HCT116 (cell line): ENCODE data around the gene PTPRZ1. TPM values are rescaled to one million over a fixed set of nuclear protein-coding genes. Genes with fewer than 3 reads are reported as not detected.
A peak's percentile ranks its signal among the peaks of the same experiment; 100 is the strongest.

Experiments used
- ATAC-seq: fragments of 200-7000 bp; cut with Tn5 transposase; 2 replicates; pipeline ENCODE4 v1.9.1; 2020; ENCODE audit warnings: mild to moderate bottlenecking, moderate library complexity
- BruUV-seq: library from RNA; stranded (reverse); fragments of 400-500 nt; replicated peaks from 2 replicates; lab custom pipeline; 2021; lab: Mats Ljungman, UMichigan
- CTCF ChIA-PET: fragments of 300-600 bp; sonication (Branson Sonifier 250); formaldehyde crosslinking; loops from one replicate; lab custom pipeline; 2021; ENCODE audit warnings: antibody characterized with exemption; lab: Charles Lee
- POLR2A ChIA-PET: fragments of 300-600, 350-600 bp; sonication (Branson Sonifier 250); formaldehyde crosslinking; loops from one replicate; lab custom pipeline; 2021; ENCODE audit warnings: antibody characterized with exemption; lab: Charles Lee
- RAD21 ChIA-PET, 2 experiments: fragments of 300-600 bp; sonication (Branson Sonifier 250); formaldehyde crosslinking; loops; one replicate each; lab custom pipeline; 2023; ENCODE audit warnings: low total read pairs in 2 of 2; ENCODE audit not compliant: uncharacterized antibody in 2 of 2, unreplicated experiment in 2 of 2, low non-redundant PET in 1 of 2; lab: Charles Lee
- DNase-seq: peaks from one replicate; pipeline ENCODE4 v3.0.0-alpha.2; 2010; ENCODE audit warnings: low read depth, low spot score
- H2AFZ ChIP-seq: fragments of 200-600 bp; shearing (Covaris generic), sonication (generic); 2 replicates; pipeline ENCODE4 v1.6.1; 2017; ENCODE audit warnings: low read depth, mixed run types, mixed read lengths, antibody characterized with exemption, low read length; ENCODE audit not compliant: poor library complexity, severe bottlenecking
- H3K27ac ChIP-seq: 2 replicates; pipeline ENCODE4 v1.5.1; 2012; ENCODE audit warnings: low read depth, low read length
- H3K27me3 ChIP-seq: fragments of 200-600 bp; sonication (generic); 2 replicates; pipeline ENCODE4 v1.6.1; 2016; ENCODE audit warnings: mixed run types, low read length, mixed read lengths; ENCODE audit not compliant: insufficient read depth
- H3K36me3 ChIP-seq, 2 experiments: fragments of 200-500 bp in 1 of 2; fragments of 200-600 bp in 1 of 2; sonication (Bioruptor generic) in 1 of 2; sonication (generic) in 1 of 2; 2 replicates each; pipeline versions ENCODE4 v1.5.1 to v1.6.1; 2014 to 2016; ENCODE audit warnings: low read length in 2 of 2, inconsistent platforms in 1 of 2, mixed read lengths in 1 of 2, mixed run types in 1 of 2; ENCODE audit not compliant: insufficient read depth in 2 of 2, control insufficient read depth in 1 of 2
- H3K4me1 ChIP-seq, 2 experiments: fragments of 200-600 bp in 1 of 2; sonication (generic) in 1 of 2; 2 replicates each; pipeline versions ENCODE4 v1.5.1 to v1.6.1; 2012 to 2017; ENCODE audit warnings: low read length in 2 of 2, inconsistent platforms in 1 of 2, mild to moderate bottlenecking in 1 of 2, mixed read lengths in 1 of 2, mixed run types in 1 of 2, moderate library complexity in 1 of 2; ENCODE audit not compliant: insufficient read depth in 2 of 2, control insufficient read depth in 1 of 2
- H3K4me2 ChIP-seq: fragments of 200-600 bp; sonication (generic); 2 replicates; pipeline ENCODE4 v1.6.1; 2017; ENCODE audit warnings: mixed run types, low read length, mixed read lengths
- H3K4me3 ChIP-seq, 2 experiments: fragments of 200-600 bp in 1 of 2; sonication (generic) in 1 of 2; replicated peaks in 1 of 2; 2 replicates each; pipeline ENCODE4 v1.5.1; 2011 to 2016; ENCODE audit warnings: low read length in 2 of 2, control low read depth in 1 of 2, low read depth in 1 of 2, mild to moderate bottlenecking in 1 of 2, mixed read lengths in 1 of 2, mixed run types in 1 of 2
- H3K79me2 ChIP-seq: fragments of 200-600 bp; sonication (generic); 2 replicates; pipeline ENCODE4 v1.6.1; 2017; ENCODE audit warnings: mild to moderate bottlenecking, mixed run types, low read length, moderate library complexity, mixed read lengths; ENCODE audit not compliant: insufficient read depth
- H3K9ac ChIP-seq: fragments of 200-600 bp; sonication (generic); 2 replicates; pipeline ENCODE4 v1.6.1; 2016; ENCODE audit warnings: low read length, mixed read lengths
- H3K9me2 ChIP-seq: fragments of 200-600 bp; sonication (generic), shearing (Covaris generic); 2 replicates; pipeline ENCODE4 v1.6.1; 2017; ENCODE audit warnings: mixed run types, mild to moderate bottlenecking, moderate library complexity; ENCODE audit not compliant: insufficient read depth
- H3K9me3 ChIP-seq, 2 experiments: fragments of 200-500 bp in 1 of 2; fragments of 200-600 bp in 1 of 2; sonication (Bioruptor generic) in 1 of 2; sonication (generic) in 1 of 2; 2 replicates each; pipeline ENCODE4 v1.6.1; 2014 to 2017; ENCODE audit warnings: low read length in 2 of 2, mixed read lengths in 2 of 2, inconsistent platforms in 1 of 2, low read depth in 1 of 2, mild to moderate bottlenecking in 1 of 2, mixed run types in 1 of 2, moderate library complexity in 1 of 2; ENCODE audit not compliant: control insufficient read depth in 1 of 2, insufficient read depth in 1 of 2
- H4K20me1 ChIP-seq: fragments of 200-600 bp; sonication (generic), shearing (Covaris generic); 2 replicates; pipeline ENCODE4 v1.6.1; 2017; ENCODE audit warnings: mixed run types, mild to moderate bottlenecking, moderate library complexity; ENCODE audit not compliant: insufficient read depth
- CBX3 ChIP-seq: IDR thresholded peaks from 2 replicates; pipeline ENCODE4 v1.6.1; 2012; ENCODE audit warnings: low read depth
- EGR1 ChIP-seq: IDR thresholded peaks from 2 replicates; pipeline ENCODE4 v1.6.1; 2012; ENCODE audit warnings: low read depth
- ELF1 ChIP-seq: IDR thresholded peaks from 2 replicates; pipeline ENCODE4 v1.6.1; 2012; ENCODE audit warnings: low read depth, borderline replicate concordance
- EZH2 ChIP-seq: fragments of 200-600 bp; sonication (generic); IDR thresholded peaks from 2 replicates; pipeline ENCODE4 v1.6.1; 2017; ENCODE audit warnings: antibody characterized with exemption, mixed run types
- EZH2phosphoT487 ChIP-seq: fragments of 200-600 bp; IDR thresholded peaks from 2 replicates; pipeline ENCODE4 v1.6.1; 2018; ENCODE audit warnings: antibody characterized with exemption, borderline replicate concordance
- FOSL1 ChIP-seq: IDR thresholded peaks from 2 replicates; pipeline ENCODE4 v1.6.1; 2012; ENCODE audit warnings: low read depth
- POLR2A ChIP-seq: IDR thresholded peaks from 2 replicates; pipeline ENCODE4 v1.7.0; 2011; ENCODE audit warnings: borderline replicate concordance; ENCODE audit not compliant: insufficient read depth, insufficient read length; ENCODE audit errors: extremely low read depth
- RAD21 ChIP-seq: IDR thresholded peaks from 2 replicates; pipeline ENCODE4 v1.6.1; 2012; ENCODE audit warnings: low read depth, mild to moderate bottlenecking
- SIN3A ChIP-seq: IDR thresholded peaks from 2 replicates; pipeline ENCODE4 v1.6.1; 2012; ENCODE audit warnings: low read depth
- SP1 ChIP-seq: IDR thresholded peaks from 2 replicates; pipeline ENCODE4 v1.6.1; 2012; ENCODE audit warnings: low read depth
- SRF ChIP-seq: IDR thresholded peaks from 2 replicates; pipeline ENCODE4 v1.6.1; 2012; ENCODE audit warnings: low read depth
- TCF7L2 ChIP-seq: IDR thresholded peaks from 2 replicates; pipeline ENCODE4 v1.7.0; 2011; ENCODE audit warnings: borderline replicate concordance, inconsistent platforms; ENCODE audit not compliant: insufficient read depth, insufficient read length; ENCODE audit errors: extremely low read depth
- YY1 ChIP-seq: IDR thresholded peaks from 2 replicates; pipeline ENCODE4 v1.6.1; 2011; ENCODE audit warnings: low read length, low read depth, moderate library complexity, mild to moderate bottlenecking; ENCODE audit not compliant: insufficient replicate concordance; ENCODE audit errors: extremely low read depth
- ZFX ChIP-seq: fragments of 450-650 bp; IDR thresholded peaks from 2 replicates; pipeline ENCODE4 v1.6.1; 2017
- ZNF274 ChIP-seq: fragments of 200-500 bp; sonication (Bioruptor generic); IDR thresholded peaks from 2 replicates; pipeline ENCODE4 v1.6.1; 2014; ENCODE audit warnings: mild to moderate bottlenecking, low read depth, low read length, inconsistent platforms
- intact Hi-C: fragments of 100-400 bp; cut with micrococcal nuclease; formaldehyde crosslinking; loops from 2 replicates; pipeline ENCODE4 v1.10.0; 2022
- total RNA-seq: library from RNA; stranded (reverse); gene quantifications from one replicate; pipeline ENCODE4 v1.2.1, GENCODE V29; 2021; ENCODE audit not compliant: unreplicated experiment
- TF ChIP-seq, protein P1 (sequence below): IDR thresholded peaks from 2 replicates; pipeline ENCODE4 v1.6.1; 2012
- TF ChIP-seq, protein P2 (sequence below): IDR thresholded peaks from 2 replicates; pipeline ENCODE4 v1.6.1; 2011; ENCODE audit warnings: mild to moderate bottlenecking, low read length, moderate library complexity; ENCODE audit not compliant: insufficient replicate concordance; ENCODE audit errors: extremely low read depth
- TF ChIP-seq, protein P3 (sequence below): IDR thresholded peaks from 2 replicates; pipeline ENCODE4 v1.6.1; 2012

The PTPRZ1 gene
- total RNA-seq, 1 experiment from 2014 or later: 0.25 TPM

DNA sequence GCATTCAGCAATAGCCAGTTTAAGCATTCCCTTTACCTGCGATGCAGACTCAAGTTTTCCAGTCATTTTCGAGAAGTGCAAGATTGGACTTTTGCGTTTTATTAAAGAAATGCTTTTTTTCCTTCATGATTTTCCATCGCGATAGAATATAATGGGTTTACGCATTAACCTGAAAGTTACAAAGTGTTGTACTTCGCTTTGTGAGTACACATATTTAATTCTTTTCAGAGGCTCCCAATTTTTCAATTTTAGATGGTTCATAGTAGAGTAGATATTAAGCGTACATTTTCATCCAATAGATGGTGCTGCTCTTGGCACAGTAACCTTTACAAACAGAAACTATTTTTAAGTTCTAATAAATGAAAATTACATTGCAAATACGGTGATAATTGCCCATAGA lies 1.3 kb downstream of the PTPRZ1 start:
- intact Hi-C loops: no loop called here
- no peak overlapping the region for H3K27ac ChIP-seq
- ChIA-PET CTCF (no interaction called here), POLR2A (no interaction called here), RAD21 (no interaction called here)
- no TSS peak for BruUV-seq
- H3K4me1 ChIP-seq: no peaks in the 10 kb centered on the region
- no peaks in the 10 kb centered on the region for H4K20me1 ChIP-seq
- no peaks in the 10 kb centered on the region for H3K27me3 ChIP-seq
- no peak overlapping the region for H3K4me2 ChIP-seq
- H2AFZ ChIP-seq: peak overlapping the region; percentile 28
- no peak overlapping the region for H3K9ac ChIP-seq
- H3K79me2 ChIP-seq: no peaks in the 10 kb centered on the region
- H3K9me3 ChIP-seq: no peaks in the 10 kb centered on the region
- DNase-seq (no peak), ATAC-seq (no peak)
- no peak overlapping the region for H3K4me3 ChIP-seq
- H3K9me2 ChIP-seq: no peaks in the 10 kb centered on the region
- TF ChIP-seq, protein P1, sequence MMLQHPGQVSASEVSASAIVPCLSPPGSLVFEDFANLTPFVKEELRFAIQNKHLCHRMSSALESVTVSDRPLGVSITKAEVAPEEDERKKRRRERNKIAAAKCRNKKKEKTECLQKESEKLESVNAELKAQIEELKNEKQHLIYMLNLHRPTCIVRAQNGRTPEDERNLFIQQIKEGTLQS: no peak
- no peak for TF ChIP-seq RAD21
- TF ChIP-seq, protein P2, sequence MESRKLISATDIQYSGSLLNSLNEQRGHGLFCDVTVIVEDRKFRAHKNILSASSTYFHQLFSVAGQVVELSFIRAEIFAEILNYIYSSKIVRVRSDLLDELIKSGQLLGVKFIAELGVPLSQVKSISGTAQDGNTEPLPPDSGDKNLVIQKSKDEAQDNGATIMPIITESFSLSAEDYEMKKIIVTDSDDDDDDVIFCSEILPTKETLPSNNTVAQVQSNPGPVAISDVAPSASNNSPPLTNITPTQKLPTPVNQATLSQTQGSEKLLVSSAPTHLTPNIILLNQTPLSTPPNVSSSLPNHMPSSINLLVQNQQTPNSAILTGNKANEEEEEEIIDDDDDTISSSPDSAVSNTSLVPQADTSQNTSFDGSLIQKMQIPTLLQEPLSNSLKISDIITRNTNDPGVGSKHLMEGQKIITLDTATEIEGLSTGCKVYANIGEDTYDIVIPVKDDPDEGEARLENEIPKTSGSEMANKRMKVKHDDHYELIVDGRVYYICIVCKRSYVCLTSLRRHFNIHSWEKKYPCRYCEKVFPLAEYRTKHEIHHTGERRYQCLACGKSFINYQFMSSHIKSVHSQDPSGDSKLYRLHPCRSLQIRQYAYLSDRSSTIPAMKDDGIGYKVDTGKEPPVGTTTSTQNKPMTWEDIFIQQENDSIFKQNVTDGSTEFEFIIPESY: no peak
- TF ChIP-seq SIN3A: no peak
- TF ChIP-seq POLR2A: no peak
- no peak for TF ChIP-seq SRF
- TF ChIP-seq ZFX: no peak
- TF ChIP-seq CBX3: no peak
- no peak for TF ChIP-seq YY1
- TF ChIP-seq EZH2: no peak
- no peak for TF ChIP-seq TCF7L2
- no peak for TF ChIP-seq EGR1
- TF ChIP-seq, protein P3, sequence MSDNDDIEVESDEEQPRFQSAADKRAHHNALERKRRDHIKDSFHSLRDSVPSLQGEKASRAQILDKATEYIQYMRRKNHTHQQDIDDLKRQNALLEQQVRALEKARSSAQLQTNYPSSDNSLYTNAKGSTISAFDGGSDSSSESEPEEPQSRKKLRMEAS: no peak
- no peak for TF ChIP-seq SP1
- no peak for TF ChIP-seq ELF1
- TF ChIP-seq ZNF274: no peak
- no peak for TF ChIP-seq FOSL1
- no peak for TF ChIP-seq EZH2phosphoT487
- no peaks in the 10 kb centered on the region for H3K36me3 ChIP-seq
